Activated naive CD4-positive, alpha-beta T cell treated with anti-CD3 and anti-CD28 coated beads, Interleukin-2, amount 10 ng/mL, durations not matched to agents 5 hours and 36 hours (primary cell): ENCODE measurements around the gene BCOR. TPM values are rescaled to one million over a fixed set of nuclear protein-coding genes. Genes with fewer than 3 reads are reported as not detected.

ENCODE experiments used
- total RNA-seq, 2 experiments: library from RNA; stranded (reverse); gene quantifications; one replicate each; pipeline ENCODE4 v1.2.3, GENCODE V29; 2021

BCOR gene
- 10 to 100 TPM; 48.2 to 49.3 TPM for total RNA-seq

DNA sequence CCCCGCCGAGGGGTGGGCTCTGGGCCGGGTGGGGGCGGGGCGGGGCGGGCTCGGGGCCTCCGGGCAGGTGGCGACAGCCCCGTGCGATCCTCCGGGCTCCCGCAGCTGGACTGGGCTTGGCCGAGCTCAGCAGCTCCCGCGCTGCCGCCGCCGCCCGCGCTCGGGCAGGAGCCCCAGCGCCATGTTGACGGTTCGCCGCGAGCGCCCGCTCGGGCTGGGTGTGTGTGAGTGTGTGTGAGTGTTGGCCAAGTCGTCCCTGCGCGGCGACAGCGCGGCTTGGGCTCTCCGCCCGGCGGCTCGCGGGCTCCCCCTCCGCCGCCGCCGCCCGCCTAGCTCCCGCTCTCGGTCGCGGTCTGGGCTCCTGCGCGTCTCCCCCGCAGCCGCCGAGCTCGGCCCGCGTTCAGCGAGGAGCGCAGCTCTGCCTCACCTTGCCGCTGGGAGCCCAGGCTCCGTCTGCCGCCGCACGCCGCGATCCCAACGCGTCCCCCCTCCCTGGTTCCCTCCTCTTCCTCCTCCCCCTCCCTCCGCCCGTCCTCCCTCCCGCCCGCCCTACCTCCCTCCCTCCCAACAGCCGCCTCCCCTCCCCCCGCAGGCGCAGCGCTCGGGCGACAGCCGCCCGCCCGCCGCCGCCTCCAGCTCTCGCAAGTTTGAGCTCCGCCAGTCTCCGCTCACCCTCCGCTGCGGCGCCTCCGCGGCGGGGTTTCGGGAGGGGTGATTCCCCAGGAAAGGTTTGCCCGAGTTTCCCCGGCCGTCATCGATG, at the start of gene BCOR:
Gene BCOR, minus strand, starts transcription at position 455 of the 760 bp plus-strand sequence. CDS start 20,029 bp downstream, outside the sequence.

